ENCODE data around the gene ITPR1.

The ITPR1 gene

GRCh38 chr3:4807381-4808280, 314.5 kb downstream of the ITPR1 start:
- DNase-seq (ENCODE audit: low read depth in 2 of 2), result no peak

- DNase-seq (ENCODE audit: low read depth in 2 of 2), result no peak
Observed at GRCh38 chr3:4808637-4809036, 315.5 kb downstream of the ITPR1 start.

GRCh38 chr3:4809922-4810321, 316.8 kb downstream of the ITPR1 start:
- no peak for DNase-seq (ENCODE audit: low read depth in 2 of 2)

GRCh38 chr3:4812591-4812990, 319.4 kb downstream of the ITPR1 start:
- no peak for DNase-seq (ENCODE audit: low read depth in 2 of 2)

- DNase-seq (ENCODE audit: low read depth in 2 of 2), result no peak
Observed at GRCh38 chr3:4813909-4814304, 320.8 kb downstream of the ITPR1 start.

GRCh38 chr3:4814305-4814903, 321.3 kb downstream of the ITPR1 start:
- no peak for DNase-seq (ENCODE audit: low read depth in 2 of 2)

GRCh38 chr3:4814904-4815574, 321.9 kb downstream of the ITPR1 start:
- no peak for DNase-seq (ENCODE audit: low read depth in 2 of 2)

GRCh38 chr3:4816306-4816705, 323.2 kb downstream of the ITPR1 start:
- DNase-seq (ENCODE audit: low read depth in 2 of 2), result no peak

GRCh38 chr3:4816718-4817117, 323.6 kb downstream of the ITPR1 start:
- DNase-seq (ENCODE audit: low read depth in 2 of 2), result no peak

GRCh38 chr3:4817128-4817527, 324.0 kb downstream of the ITPR1 start:
- no peak for DNase-seq (ENCODE audit: low read depth in 2 of 2)

- no peak for DNase-seq (ENCODE audit: low read depth in 2 of 2)
Observed at GRCh38 chr3:4818164-4818563, 325.0 kb downstream of the ITPR1 start.

GRCh38 chr3:4818986-4819693, 326.0 kb downstream of the ITPR1 start:
- no peak for DNase-seq (ENCODE audit: low read depth in 2 of 2)

GRCh38 chr3:4819746-4820145, 326.6 kb downstream of the ITPR1 start:
- no peak for DNase-seq (ENCODE audit: low read depth in 2 of 2)

- DNase-seq (ENCODE audit: low read depth in 2 of 2), result peak; percentile 61 to 65
Observed at GRCh38 chr3:4820296-4821121, 327.4 kb downstream of the ITPR1 start.

GRCh38 chr3:4821338-4821737, 328.2 kb downstream of the ITPR1 start:
- DNase-seq (ENCODE audit: low read depth in 2 of 2), result no peak

- peak; percentile 69 to 71 for DNase-seq (ENCODE audit: low read depth in 2 of 2)
Observed at GRCh38 chr3:4821975-4822374, 328.8 kb downstream of the ITPR1 start.

GRCh38 chr3:4822568-4822967, 329.4 kb downstream of the ITPR1 start:
- DNase-seq (ENCODE audit: low read depth in 2 of 2), result no peak

GRCh38 chr3:4823385-4823784, 330.2 kb downstream of the ITPR1 start:
- no peak for DNase-seq (ENCODE audit: low read depth in 2 of 2)

- no peak for DNase-seq (ENCODE audit: low read depth in 2 of 2)
Observed at GRCh38 chr3:4823986-4824925, 331.1 kb downstream of the ITPR1 start.

- DNase-seq (ENCODE audit: low read depth in 2 of 2), result no peak
Observed at GRCh38 chr3:4824926-4825325, 331.8 kb downstream of the ITPR1 start.
